OCI-LY7 (cell line): ENCODE data around the gene LCN6. TPM values are rescaled to one million over a fixed set of nuclear protein-coding genes. Genes with fewer than 3 reads are reported as not detected.
"Not testable (repeated sequence)": the region's sequence is repeated elsewhere in the genome, so short reads cannot be mapped to it uniquely, and the experiment has no call there.

Source experiments
- BruUV-seq: library from RNA; stranded (reverse); fragments of 400-500 nt; replicated peaks from 2 replicates; lab custom pipeline; 2021; lab: Mats Ljungman, UMichigan
- CTCF ChIA-PET: fragments of 300-600 bp; sonication (Branson Sonifier 250); formaldehyde crosslinking; loops from one replicate; lab custom pipeline; 2022; ENCODE audit warnings: antibody characterized with exemption; ENCODE audit not compliant: unreplicated experiment; lab: Charles Lee
- POLR2A ChIA-PET: fragments of 300-600 bp; sonication (Branson Sonifier 250); formaldehyde crosslinking; loops from one replicate; lab custom pipeline; 2022; ENCODE audit warnings: antibody characterized with exemption; lab: Charles Lee
- DNase-seq: peaks from one replicate; pipeline ENCODE4 v3.0.0-alpha.2; 2015; ENCODE audit warnings: low spot score
- H2AFZ ChIP-seq: fragments of 200-600 bp; sonication (generic), shearing (Covaris generic); 2 replicates; pipeline ENCODE4 v1.6.1; 2014; ENCODE audit warnings: mild to moderate bottlenecking, antibody characterized with exemption, low read length, moderate library complexity
- H3K27ac ChIP-seq: fragments of 200-600 bp; sonication (generic); 2 replicates; pipeline ENCODE4 v1.5.1; 2014; ENCODE audit warnings: mixed run types, low read depth, mild to moderate bottlenecking, moderate library complexity, low read length, inconsistent platforms; ENCODE audit not compliant: poor library complexity, severe bottlenecking
- H3K36me3 ChIP-seq: fragments of 200-600 bp; sonication (generic); 2 replicates; pipeline ENCODE4 v1.6.1; 2014; ENCODE audit warnings: mild to moderate bottlenecking, antibody characterized with exemption, low read length, moderate library complexity, mixed read lengths; ENCODE audit not compliant: insufficient read depth
- H3K4me1 ChIP-seq: fragments of 200-600 bp; sonication (generic); 2 replicates; pipeline ENCODE4 v1.5.1; 2014; ENCODE audit warnings: mild to moderate bottlenecking, low read length; ENCODE audit not compliant: insufficient read depth, poor library complexity, severe bottlenecking
- H3K4me2 ChIP-seq: fragments of 200-600 bp; sonication (generic); 2 replicates; pipeline ENCODE4 v1.6.1; 2014; ENCODE audit warnings: mild to moderate bottlenecking, low read length
- H3K4me3 ChIP-seq: fragments of 200-600 bp; sonication (generic); 2 replicates; pipeline ENCODE4 v1.5.1; 2014; ENCODE audit warnings: mild to moderate bottlenecking, low read depth, low read length; ENCODE audit not compliant: poor library complexity, severe bottlenecking
- H3K79me2 ChIP-seq: fragments of 200-600 bp; sonication (generic); 2 replicates; pipeline ENCODE4 v1.6.1; 2016; ENCODE audit warnings: low read depth, mild to moderate bottlenecking, low read length, moderate library complexity, mixed read lengths; ENCODE audit not compliant: insufficient read depth
- H3K9me2 ChIP-seq: fragments of 200-600 bp; sonication (generic); 2 replicates; pipeline ENCODE4 v1.6.1; 2016; ENCODE audit warnings: mild to moderate bottlenecking, low read length, mixed read lengths; ENCODE audit not compliant: insufficient read depth
- H3K9me3 ChIP-seq: fragments of 200-600 bp; sonication (generic); 2 replicates; pipeline ENCODE4 v1.6.1; 2014; ENCODE audit warnings: mild to moderate bottlenecking, mixed run types, low read length, mixed read lengths
- H4K20me1 ChIP-seq: fragments of 200-600 bp; sonication (generic); 2 replicates; pipeline ENCODE4 v1.6.1; 2014; ENCODE audit warnings: mild to moderate bottlenecking, antibody characterized with exemption, low read length, moderate library complexity, mixed read lengths; ENCODE audit not compliant: insufficient read depth
- EZH2phosphoT487 ChIP-seq: fragments of 200-600 bp; sonication (generic); IDR thresholded peaks from 2 replicates; pipeline ENCODE4 v1.6.1; 2018; ENCODE audit warnings: low read depth, borderline replicate concordance, mild to moderate bottlenecking, mixed run types, antibody characterized with exemption, low read length, moderate library complexity, mixed read lengths
- intact Hi-C: fragments of 100-400 bp; cut with micrococcal nuclease; formaldehyde crosslinking; loops from one replicate; pipeline ENCODE4 v1.10.0; 2022; ENCODE audit not compliant: unreplicated experiment
- total RNA-seq, 2 experiments: library from RNA; depleted of rRNA in 1 of 2; stranded (reverse); fragments of >200 nt in 1 of 2; shearing (Covaris generic) in 1 of 2; gene quantifications; 2 replicates each; pipeline ENCODE4 v1.2.3, GENCODE V29; 2014 to 2022
- TF ChIP-seq, protein P1 (sequence below): fragments of 200-600 bp; sonication (generic); conservative IDR thresholded peaks from 2 replicates; pipeline ENCODE4 v1.5.1; 2014; ENCODE audit warnings: mild to moderate bottlenecking, antibody characterized with exemption, low read length, moderate library complexity, mixed read lengths

The LCN6 gene
- total RNA-seq, 2 experiments from 2014 or later, result not detected

GRCh38 chr9:136756134-136756438 lies 7.8 kb upstream of the LCN6 start:
- no peak overlapping the region for H2AFZ ChIP-seq
- peaks cover 17% of the 10 kb centered on the region for H3K9me3 ChIP-seq
- intact Hi-C loops, result no loop called here
- no peaks in the 10 kb centered on the region for H3K9me2 ChIP-seq
- H3K36me3 ChIP-seq, result no peaks in the 10 kb centered on the region
- no peaks in the 10 kb centered on the region for H4K20me1 ChIP-seq
- no peak overlapping the region for H3K4me2 ChIP-seq
- no peak for TF ChIP-seq EZH2phosphoT487
- TF ChIP-seq, protein P1, sequence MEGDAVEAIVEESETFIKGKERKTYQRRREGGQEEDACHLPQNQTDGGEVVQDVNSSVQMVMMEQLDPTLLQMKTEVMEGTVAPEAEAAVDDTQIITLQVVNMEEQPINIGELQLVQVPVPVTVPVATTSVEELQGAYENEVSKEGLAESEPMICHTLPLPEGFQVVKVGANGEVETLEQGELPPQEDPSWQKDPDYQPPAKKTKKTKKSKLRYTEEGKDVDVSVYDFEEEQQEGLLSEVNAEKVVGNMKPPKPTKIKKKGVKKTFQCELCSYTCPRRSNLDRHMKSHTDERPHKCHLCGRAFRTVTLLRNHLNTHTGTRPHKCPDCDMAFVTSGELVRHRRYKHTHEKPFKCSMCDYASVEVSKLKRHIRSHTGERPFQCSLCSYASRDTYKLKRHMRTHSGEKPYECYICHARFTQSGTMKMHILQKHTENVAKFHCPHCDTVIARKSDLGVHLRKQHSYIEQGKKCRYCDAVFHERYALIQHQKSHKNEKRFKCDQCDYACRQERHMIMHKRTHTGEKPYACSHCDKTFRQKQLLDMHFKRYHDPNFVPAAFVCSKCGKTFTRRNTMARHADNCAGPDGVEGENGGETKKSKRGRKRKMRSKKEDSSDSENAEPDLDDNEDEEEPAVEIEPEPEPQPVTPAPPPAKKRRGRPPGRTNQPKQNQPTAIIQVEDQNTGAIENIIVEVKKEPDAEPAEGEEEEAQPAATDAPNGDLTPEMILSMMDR, result no peak
- H3K27ac ChIP-seq, result no peak overlapping the region
- BruUV-seq, result no TSS peak
- no peak for DNase-seq
- no peak overlapping the region for H3K4me3 ChIP-seq
- POLR2A ChIA-PET, result no interaction called here
- H3K79me2 ChIP-seq, result no peaks in the 10 kb centered on the region
- CTCF ChIA-PET, result no interaction called here
- no peaks in the 10 kb centered on the region for H3K4me1 ChIP-seq

GRCh38 chr9:136755302-136756133 lies 7.2 kb upstream of the LCN6 start:
- intact Hi-C loops, POLR2A ChIA-PET, H3K4me1 ChIP-seq: not testable (repeated sequence)

GRCh38 chr9:136754626-136755301 lies 6.4 kb upstream of the LCN6 start:
- CTCF ChIA-PET, result no interaction called here

More at GRCh38 chr9:136755302-136756133, 7.2 kb upstream of the LCN6 start:
- peaks cover 19% of the 10 kb centered on the region for H3K9me3 ChIP-seq
- H3K4me2 ChIP-seq, DNase-seq, BruUV-seq, H3K79me2 ChIP-seq, H3K36me3 ChIP-seq, H3K4me3 ChIP-seq, CTCF ChIA-PET, H3K9me2 ChIP-seq, H2AFZ ChIP-seq, H4K20me1 ChIP-seq, H3K27ac ChIP-seq: not testable (repeated sequence)

More at GRCh38 chr9:136754626-136755301, 6.4 kb upstream of the LCN6 start:
- DNase-seq, result no peak
- Histone ChIP-seq H3K36me3 (no peaks in the 10 kb centered on the region), H3K27ac (no peak overlapping the region), H3K4me1 (peaks cover under 1% of the 10 kb centered on the region), H3K9me3 (peaks cover 19% of the 10 kb centered on the region), H2AFZ (no peak overlapping the region), H3K9me2 (no peaks in the 10 kb centered on the region), H3K4me2 (no peak overlapping the region), H3K79me2 (no peaks in the 10 kb centered on the region), H4K20me1 (no peaks in the 10 kb centered on the region), H3K4me3 (no peak overlapping the region)
- intact Hi-C loops, result no loop called here
- BruUV-seq, result no TSS peak
- TF ChIP-seq, protein P1, result no peak
- no peak for TF ChIP-seq EZH2phosphoT487
- POLR2A ChIA-PET, result no interaction called here
